WERI-Rb-1 (cell line): ENCODE measurements around the gene PRR15L.
A peak's percentile ranks its signal among the peaks of the same experiment; 100 is the strongest.

Source experiments
- DNase-seq: peaks from one replicate; pipeline ENCODE4 v3.0.0-alpha.2; 2020
- H3K27ac ChIP-seq: fragments of 250-450 bp; sonication (Bioruptor Pico); 2 replicates; pipeline ENCODE4 v1.5.1; 2020; ENCODE audit warnings: mild to moderate bottlenecking, moderate library complexity
- H3K27me3 ChIP-seq: fragments of 250-450 bp; sonication (Bioruptor Pico); 2 replicates; pipeline ENCODE4 v1.5.1; 2021; ENCODE audit warnings: mild to moderate bottlenecking, low read depth, moderate library complexity; ENCODE audit not compliant: insufficient read depth, severe bottlenecking
- H3K36me3 ChIP-seq: fragments of 250-450 bp; sonication (Bioruptor Pico); 2 replicates; pipeline ENCODE4 v1.5.1; 2020; ENCODE audit warnings: mild to moderate bottlenecking, moderate library complexity
- H3K4me3 ChIP-seq: 2 replicates; pipeline ENCODE4 v1.5.1; 2011; ENCODE audit warnings: low read depth, mild to moderate bottlenecking, control low read depth, low read length
- H3K9me3 ChIP-seq: fragments of 250-450 bp; sonication (Bioruptor Pico); 2 replicates; pipeline ENCODE4 v1.5.1; 2021; ENCODE audit warnings: mild to moderate bottlenecking, moderate library complexity; ENCODE audit not compliant: severe bottlenecking
- TF ChIP-seq, protein P1 (sequence below): IDR thresholded peaks from 2 replicates; pipeline ENCODE4 v1.5.1; 2011; ENCODE audit warnings: low read depth, mild to moderate bottlenecking, control low read depth, inconsistent platforms, low read length

The PRR15L gene

DNA sequence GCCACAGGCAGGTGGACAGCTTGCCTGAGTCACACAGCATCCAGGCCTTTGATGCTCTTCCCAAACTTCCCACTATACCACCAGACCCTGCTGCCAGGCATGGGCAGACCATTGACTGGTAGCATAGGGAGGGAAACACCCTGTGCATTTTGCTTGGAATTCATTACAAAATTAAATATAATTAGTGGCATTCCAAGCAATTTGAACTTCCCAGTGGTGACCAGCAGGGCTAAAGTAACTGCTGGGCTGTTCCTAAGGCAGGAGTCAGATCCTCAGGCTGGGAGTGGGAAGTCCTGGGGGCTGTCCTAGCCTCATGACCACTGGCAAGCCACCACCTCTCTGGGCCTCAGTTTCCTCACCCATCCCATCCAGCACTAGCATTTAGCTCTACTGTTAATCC is 3.8 kb downstream of the PRR15L start:
- no peak for DNase-seq
- TF ChIP-seq, protein P1, sequence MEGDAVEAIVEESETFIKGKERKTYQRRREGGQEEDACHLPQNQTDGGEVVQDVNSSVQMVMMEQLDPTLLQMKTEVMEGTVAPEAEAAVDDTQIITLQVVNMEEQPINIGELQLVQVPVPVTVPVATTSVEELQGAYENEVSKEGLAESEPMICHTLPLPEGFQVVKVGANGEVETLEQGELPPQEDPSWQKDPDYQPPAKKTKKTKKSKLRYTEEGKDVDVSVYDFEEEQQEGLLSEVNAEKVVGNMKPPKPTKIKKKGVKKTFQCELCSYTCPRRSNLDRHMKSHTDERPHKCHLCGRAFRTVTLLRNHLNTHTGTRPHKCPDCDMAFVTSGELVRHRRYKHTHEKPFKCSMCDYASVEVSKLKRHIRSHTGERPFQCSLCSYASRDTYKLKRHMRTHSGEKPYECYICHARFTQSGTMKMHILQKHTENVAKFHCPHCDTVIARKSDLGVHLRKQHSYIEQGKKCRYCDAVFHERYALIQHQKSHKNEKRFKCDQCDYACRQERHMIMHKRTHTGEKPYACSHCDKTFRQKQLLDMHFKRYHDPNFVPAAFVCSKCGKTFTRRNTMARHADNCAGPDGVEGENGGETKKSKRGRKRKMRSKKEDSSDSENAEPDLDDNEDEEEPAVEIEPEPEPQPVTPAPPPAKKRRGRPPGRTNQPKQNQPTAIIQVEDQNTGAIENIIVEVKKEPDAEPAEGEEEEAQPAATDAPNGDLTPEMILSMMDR: no peak
- Histone ChIP-seq H3K9me3 (no peaks in the 10 kb centered on the region), H3K27ac (no peak overlapping the region), H3K4me3 (no peak overlapping the region), H3K36me3 (no peaks in the 10 kb centered on the region), H3K27me3 (no peaks in the 10 kb centered on the region)

DNA sequence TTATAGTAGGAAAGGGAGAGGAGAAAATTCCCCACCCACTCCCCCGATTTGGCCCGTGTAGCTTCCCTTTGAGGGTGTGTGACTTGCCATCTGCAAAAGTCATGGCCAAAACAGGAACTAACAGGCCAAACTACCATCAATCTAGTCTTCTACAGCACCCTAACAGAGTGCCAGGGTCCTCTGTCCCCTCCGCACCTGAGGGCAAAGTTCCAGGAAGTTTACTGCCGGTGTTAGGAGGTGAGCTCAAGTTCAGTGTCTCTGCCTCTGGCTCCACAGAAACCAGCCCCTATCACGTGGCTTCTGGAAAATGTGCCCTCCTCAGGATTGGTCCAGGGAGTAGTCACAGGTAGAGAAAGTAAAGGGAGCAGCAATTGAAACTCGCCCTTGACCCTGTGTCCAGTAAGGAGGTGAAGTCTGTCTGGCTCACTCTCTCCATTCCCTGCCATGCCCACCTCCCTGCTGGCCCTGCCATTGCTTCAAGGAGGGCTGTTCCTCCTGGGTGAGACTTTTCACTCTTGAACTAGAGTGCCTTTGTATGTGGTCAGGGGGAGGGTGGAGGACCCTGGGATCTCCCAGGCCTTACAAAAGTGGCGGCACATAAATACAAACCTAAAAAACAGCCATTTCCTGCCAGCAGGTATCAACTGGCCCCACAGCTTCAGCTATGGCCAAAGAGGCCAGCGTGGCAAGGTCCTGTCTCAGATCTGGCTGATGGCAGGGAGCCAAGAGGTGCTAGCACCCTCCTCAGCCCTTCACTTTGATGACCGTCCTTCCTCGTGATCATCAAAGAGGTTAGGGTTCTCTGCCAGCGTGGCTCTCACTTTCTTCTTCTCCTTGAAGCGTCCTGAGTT is 5.3 kb downstream of the PRR15L start:
- TF ChIP-seq, protein P1: no peak

DNA sequence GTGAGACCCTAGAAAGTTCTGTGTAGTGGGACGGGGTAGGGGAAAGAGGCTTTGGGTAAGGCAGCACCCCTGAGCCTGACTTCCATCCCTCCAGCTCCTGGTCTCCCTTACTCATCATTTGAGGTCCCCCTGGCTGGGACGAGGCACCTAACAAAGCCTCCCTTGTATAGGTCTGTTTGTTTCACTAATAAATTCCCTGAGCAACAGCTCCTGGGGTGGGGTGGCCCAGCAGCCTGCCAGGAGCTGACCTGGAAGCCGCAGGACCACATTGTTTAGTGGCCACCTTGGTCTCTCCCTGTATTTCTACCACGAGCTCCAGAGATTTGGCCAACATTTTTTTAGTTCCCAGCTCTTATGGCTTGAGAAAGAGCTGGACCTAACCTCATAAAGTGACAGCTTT is 7.2 kb downstream of the PRR15L start:
- no peak overlapping the region for H3K4me3 ChIP-seq
- H3K27ac ChIP-seq: no peak overlapping the region
- no peaks in the 10 kb centered on the region for H3K36me3 ChIP-seq

More for the DNA sequence above, 5.3 kb downstream of the PRR15L start:
- Histone ChIP-seq H3K9me3 (no peaks in the 10 kb centered on the region), H3K27ac (no peak overlapping the region), H3K27me3 (no peaks in the 10 kb centered on the region), H3K36me3 (no peaks in the 10 kb centered on the region), H3K4me3 (no peak overlapping the region)
- no peak for DNase-seq

DNA sequence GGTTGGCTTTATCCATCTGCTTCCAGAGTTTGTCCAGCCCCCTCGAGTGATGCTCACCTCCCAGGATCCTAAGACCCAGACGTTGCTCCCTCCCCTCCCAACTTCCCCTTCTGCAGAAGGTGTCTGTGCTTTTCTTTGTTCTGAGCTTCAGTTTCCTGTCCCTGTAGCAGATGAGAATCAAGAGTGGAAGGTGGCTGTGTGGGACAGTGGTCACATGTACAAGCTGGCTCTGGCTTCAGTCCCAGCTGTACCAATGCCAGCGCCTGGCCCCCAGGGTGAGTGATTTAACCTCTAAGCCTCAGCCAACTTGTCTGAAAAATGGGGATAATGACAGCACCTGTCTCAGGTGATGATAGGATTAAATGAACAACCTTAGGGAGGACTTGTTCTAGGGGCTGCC is 7.7 kb downstream of the PRR15L start:
- no peaks in the 10 kb centered on the region for H3K36me3 ChIP-seq
- no peaks in the 10 kb centered on the region for H3K9me3 ChIP-seq
- no peak overlapping the region for H3K27ac ChIP-seq
- TF ChIP-seq, protein P1: no peak
- DNase-seq: no peak
- no peaks in the 10 kb centered on the region for H3K27me3 ChIP-seq
- H3K4me3 ChIP-seq: no peak overlapping the region

More for the DNA sequence above, 7.2 kb downstream of the PRR15L start:
- no peak for DNase-seq
- Histone ChIP-seq H3K27me3 (no peaks in the 10 kb centered on the region), H3K9me3 (no peaks in the 10 kb centered on the region)
- TF ChIP-seq, protein P1: no peak

DNA sequence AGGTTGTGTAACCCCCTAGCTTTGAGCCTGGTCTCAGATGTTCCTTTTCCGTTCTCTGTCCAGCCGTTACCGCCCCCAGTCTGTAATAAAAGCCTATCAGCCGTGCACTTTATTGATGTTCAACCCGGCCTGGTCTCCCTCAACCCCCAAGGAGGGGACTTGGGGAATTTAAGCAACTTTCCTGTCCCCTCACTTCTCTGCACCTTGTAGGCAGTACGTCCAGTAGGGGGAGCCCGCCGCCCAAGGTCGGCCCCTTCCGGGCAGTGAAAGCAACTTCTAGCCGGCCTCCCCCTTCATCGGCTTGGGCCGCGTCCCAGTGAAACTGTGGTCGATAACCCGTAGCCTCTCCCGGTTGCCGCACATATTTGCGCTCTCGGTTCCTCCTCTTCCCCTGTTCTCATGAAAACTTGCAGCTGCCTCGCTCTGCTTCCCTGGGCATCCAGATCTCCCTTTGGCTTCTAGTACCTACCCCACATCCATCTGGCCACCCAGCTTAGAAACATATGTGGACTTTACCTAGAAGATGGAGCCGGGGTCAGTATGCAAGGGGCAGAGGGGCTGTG is 8.4 kb downstream of the PRR15L start:
- Histone ChIP-seq H3K36me3 (no peaks in the 10 kb centered on the region), H3K27ac (peak overlapping the region; percentile 10), H3K9me3 (no peaks in the 10 kb centered on the region), H3K4me3 (peak overlapping the region; percentile 34), H3K27me3 (no peaks in the 10 kb centered on the region)
- peak; percentile 95 for DNase-seq
- TF ChIP-seq, protein P1: peak; percentile 92
